HG03460 (cell line): Measurements from ENCODE around the gene ITGAL.

Experiments
- ATAC-seq: cut with Tn5 transposase; IDR thresholded peaks from one replicate; pipeline ENCODE4 v1.9.1; 2021; ENCODE audit not compliant: unreplicated experiment

Gene ITGAL

GRCh38 chr16:30567160-30567990 is 94.8 kb downstream of the ITGAL start:
- ATAC-seq, result no peak

GRCh38 chr16:30567991-30568638 is 95.6 kb downstream of the ITGAL start:
- no peak for ATAC-seq

DNA sequence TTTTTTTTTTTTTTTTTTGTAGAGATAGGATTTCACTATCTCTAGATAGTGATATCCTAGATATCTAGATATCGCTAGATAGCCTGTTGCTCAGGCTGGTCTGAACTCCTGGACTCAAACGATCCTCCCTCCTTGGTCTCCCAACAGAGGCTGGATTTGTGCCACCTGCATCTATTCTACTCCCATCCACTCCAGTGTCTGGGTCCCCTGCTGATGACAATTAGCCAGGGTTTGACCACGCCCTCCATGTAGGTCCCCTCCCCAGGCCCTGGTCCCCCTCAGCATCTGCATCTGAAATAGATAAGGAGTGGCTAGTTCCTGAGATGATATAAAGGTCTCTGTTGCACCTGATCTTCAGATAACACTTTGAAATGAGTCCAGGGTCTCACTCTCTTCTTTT is 96.7 kb downstream of the ITGAL start:
- ATAC-seq, result no peak

DNA sequence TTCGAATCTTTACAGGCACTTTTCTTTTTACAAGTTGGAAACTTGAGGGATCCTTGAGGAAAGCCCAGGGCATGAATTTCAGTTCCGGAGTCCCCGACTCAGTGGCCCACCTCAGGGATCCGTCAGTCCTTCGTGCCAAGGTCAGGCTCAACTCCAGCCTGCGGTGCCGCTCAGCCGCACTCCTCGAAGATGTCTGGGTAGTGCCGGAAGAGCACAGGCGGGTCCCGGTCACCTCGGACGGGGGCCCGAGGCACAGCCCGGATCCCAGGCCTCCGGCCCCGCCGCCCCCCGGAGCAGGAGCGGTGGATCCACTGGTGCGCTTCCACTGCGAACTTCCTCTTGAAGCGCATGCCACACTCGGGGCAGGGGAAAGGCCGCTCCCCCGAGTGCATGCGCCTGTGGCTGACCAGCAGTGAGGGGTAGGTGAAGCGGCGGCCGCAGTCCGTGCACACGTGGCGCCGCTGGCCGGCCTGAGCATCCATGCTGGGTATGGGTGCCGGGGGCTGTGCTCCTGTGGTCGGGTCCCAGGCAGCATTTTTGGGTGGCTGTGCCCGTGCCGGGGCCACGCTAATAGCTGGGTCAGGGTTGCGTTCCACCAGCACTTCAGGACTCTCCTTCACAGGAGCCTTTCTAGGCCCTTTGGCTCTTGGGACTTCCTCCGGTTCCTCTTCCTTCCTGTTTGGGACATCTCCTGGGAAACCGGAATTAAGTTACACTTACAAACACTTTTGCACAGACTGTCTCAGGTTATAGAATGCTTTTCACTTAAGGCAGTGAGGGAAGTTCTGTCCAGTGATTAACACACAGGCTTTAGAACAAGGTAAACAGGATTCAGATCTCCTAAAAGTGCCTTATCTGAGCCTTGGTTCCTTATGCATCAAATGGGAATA is 97.4 kb downstream of the ITGAL start:
- no peak for ATAC-seq

DNA sequence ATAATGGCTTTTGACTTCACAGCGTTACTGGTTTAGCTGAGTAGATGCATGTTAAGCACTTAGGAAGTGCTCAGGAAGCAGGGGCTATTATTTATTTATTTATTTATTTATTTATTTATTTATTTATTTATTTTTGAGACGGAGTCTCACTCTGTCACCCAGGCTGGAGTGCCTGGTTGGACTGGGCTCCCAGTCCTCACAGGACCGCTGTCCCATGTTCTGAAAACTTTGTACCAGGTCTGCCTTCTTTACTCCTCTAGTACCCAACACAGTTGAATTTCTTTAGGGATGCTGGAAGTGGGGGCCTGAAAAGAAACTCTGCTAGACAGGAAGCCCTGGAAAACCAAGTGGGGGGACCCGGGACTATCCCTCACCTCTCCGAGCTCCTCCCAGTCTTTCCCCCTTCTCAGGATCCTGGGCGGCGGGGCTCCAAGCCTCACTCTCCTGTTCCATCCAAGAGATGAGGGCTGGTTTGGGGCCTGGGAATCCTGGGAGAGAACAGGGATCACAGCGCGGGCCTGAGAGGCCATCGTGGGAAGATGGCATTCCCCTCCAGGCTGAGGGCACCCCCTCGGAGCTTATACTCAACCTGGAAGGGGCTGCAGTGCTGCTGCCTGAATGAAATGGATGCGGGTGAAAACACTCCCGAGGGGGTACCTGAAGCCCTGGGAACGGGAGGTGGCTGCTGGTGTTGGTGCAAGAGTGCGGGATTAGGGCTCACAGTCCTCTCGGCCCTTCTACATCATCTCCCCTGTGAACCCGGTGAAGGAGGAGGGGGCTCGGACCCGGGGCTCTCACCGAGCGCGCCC is 98.3 kb downstream of the ITGAL start:
- no peak for ATAC-seq

GRCh38 chr16:30571445-30572322 is 99.1 kb downstream of the ITGAL start, which contains the start of gene ZNF688:
Gene ZNF688, minus strand, starts transcription at chr16:30571714. Its CDS starts 85 bp downstream, at chr16:30571629.
- peak; percentile 77 for ATAC-seq
